Left lung (tissue), 10 donors: ENCODE results near the gene DHRS7C. TPM values are rescaled to one million over a fixed set of nuclear protein-coding genes. Genes with fewer than 3 reads are reported as not detected.

Experiments
- ATAC-seq: fragments of 200-7000 bp; cut with Tn5 transposase; one replicate; pipeline ENCODE4 v1.9.1; 2020; ENCODE audit warnings: moderate library complexity
- DNase-seq, 4 donors: peaks; one replicate each; pipeline ENCODE4 v3.0.0-alpha.2; 2013 to 2020
- H3K27ac ChIP-seq, 2 donors: fragments of 200-600 bp; sonication (generic) in 1 of 2; one replicate each; pipeline versions ENCODE4 v1.5.0 to v1.8.0; 2020 to 2021
- H3K27me3 ChIP-seq, 2 donors: fragments of 200-600 bp; sonication (generic) in 1 of 2; one replicate each; pipeline versions ENCODE4 v1.5.0 to v1.8.0; 2020 to 2021
- H3K36me3 ChIP-seq, 2 donors: fragments of 200-600 bp; sonication (generic) in 1 of 2; one replicate each; pipeline versions ENCODE4 v1.5.0 to v1.8.0; 2020 to 2021
- H3K4me1 ChIP-seq, 2 donors: fragments of 200-600 bp; one replicate each; pipeline ENCODE4 v1.8.0; 2021
- H3K4me3 ChIP-seq, 2 donors: fragments of 200-600 bp; sonication (generic) in 1 of 2; one replicate each; pipeline versions ENCODE4 v1.5.0 to v1.8.0; 2020 to 2021; ENCODE audit warnings: mild to moderate bottlenecking in 1 of 2
- H3K9me3 ChIP-seq, 2 donors: fragments of 200-600 bp; sonication (generic) in 1 of 2; one replicate each; pipeline versions ENCODE4 v1.5.0 to v1.8.0; 2020 to 2021
- CTCF ChIP-seq, 2 donors: fragments of 200-600 bp; sonication (generic) in 1 of 2; IDR thresholded peaks; one replicate each; pipeline versions ENCODE4 v1.5.0 to v1.8.0; 2021; ENCODE audit warnings: antibody characterized with exemption in 2 of 2
- intact Hi-C, 2 donors: fragments of 100-400 bp; cut with DNase I; formaldehyde crosslinking; loops; one replicate each; pipeline versions ENCODE4 v1.11.2 to v1.14.2; 2022
- polyA plus RNA-seq, 6 donors: library from polyadenylated mRNA; unstranded; fragments of 120-200 nt; gene quantifications; one replicate each; pipeline ENCODE4 v1.2.1, GENCODE V29; 2013; ENCODE audit not compliant: insufficient read length in 6 of 6
- total RNA-seq, 2 donors: library from RNA; stranded (reverse); fragmentation: NEBNext Ultra II Directional; extraction: Animal tissue kit (Norgen Biotek cat#: 25700); gene quantifications; one replicate each; pipeline ENCODE4 v1.2.1, GENCODE V29; 2021
- donor health status: DM: no; HTN: yes; CAD: no.
- donor health status: DM: no; HTN: no; CAD: no.

DHRS7C gene
- total and polyA plus RNA-seq, 8 donors = 0.13 TPM; not detected in 7

DNA sequence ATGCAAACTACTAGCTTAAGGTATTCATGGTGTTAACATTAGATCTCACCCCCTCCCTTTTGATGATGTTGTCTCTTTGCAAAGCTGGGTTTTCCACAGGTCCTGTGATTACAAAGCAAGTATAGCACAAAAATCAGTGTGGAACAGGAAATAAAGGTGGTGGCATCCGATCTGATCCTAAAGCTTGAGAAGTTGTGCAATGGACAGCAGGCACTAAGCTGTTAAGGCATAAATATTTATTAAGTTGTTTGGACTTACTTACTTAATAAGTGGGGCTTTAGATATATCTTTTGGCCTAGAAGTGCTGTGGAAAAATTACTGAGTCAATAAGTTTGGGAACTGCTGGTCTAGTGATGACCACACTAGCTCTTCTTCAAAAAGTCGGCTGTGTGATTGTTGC, 39.3 kb upstream of the DHRS7C start:
- Histone ChIP-seq H3K9me3 (no peaks in the 10 kb centered on the region), H3K27me3 (peaks cover 0 to 20% of the 10 kb centered on the region in 2 donors), H3K27ac (no peak overlapping the region), H3K4me1 (no peaks in the 10 kb centered on the region), H3K36me3 (no peaks in the 10 kb centered on the region), H3K4me3 (no peak overlapping the region)
- ATAC-seq = no peak
- TF ChIP-seq CTCF (IDR thresholded peaks at IDR 0.05) = no peak
- intact Hi-C loops = no loop called here
- no peak for DNase-seq

GRCh38 chr17:9829343-9829742, 38.0 kb upstream of the DHRS7C start:
- no peak for TF ChIP-seq CTCF (IDR thresholded peaks at IDR 0.05)
- Histone ChIP-seq H3K9me3 (no peaks in the 10 kb centered on the region), H3K4me1 (no peaks in the 10 kb centered on the region), H3K4me3 (no peak overlapping the region), H3K27ac (no peak overlapping the region), H3K27me3 (peaks cover 0 to 32% of the 10 kb centered on the region in 2 donors), H3K36me3 (no peaks in the 10 kb centered on the region)
- intact Hi-C loops = no loop called here
- no peak for DNase-seq
- ATAC-seq = no peak

GRCh38 chr17:9828296-9829295, 37.2 kb upstream of the DHRS7C start:
- no peaks in the 10 kb centered on the region for H3K36me3 ChIP-seq
- ATAC-seq (no peak), DNase-seq (peak in 1 of 4 donors; percentile 63)
- no peak overlapping the region for H3K4me3 ChIP-seq
- intact Hi-C loops = no loop called here
- TF ChIP-seq CTCF (IDR thresholded peaks at IDR 0.05) = no peak
- H3K4me1 ChIP-seq = no peaks in the 10 kb centered on the region
- H3K27me3 ChIP-seq = peaks cover 0 to 39% of the 10 kb centered on the region in 2 donors
- H3K27ac ChIP-seq = peak overlapping the region in 1 of 2 donors; percentile 1
- H3K9me3 ChIP-seq = no peaks in the 10 kb centered on the region

GRCh38 chr17:9825641-9826150, 34.3 kb upstream of the DHRS7C start, which contains the start of gene GLP2R:
Gene GLP2R (plus strand): TSS chr17:9825924. CDS start chr17:9826064, 140 bp downstream.
- Histone ChIP-seq H3K36me3 (no peaks in the 10 kb centered on the region), H3K27me3 (peaks cover 0 to 41% of the 10 kb centered on the region in 2 donors), H3K27ac (no peak within 1 kb of the TSS), H3K9me3 (no peaks in the 10 kb centered on the region), H3K4me3 (no peak within 1 kb of the TSS), H3K4me1 (no peaks in the 10 kb centered on the region)
- ATAC-seq (no peak), DNase-seq (no peak)
- TF ChIP-seq CTCF (IDR thresholded peaks at IDR 0.05) = no peak
- intact Hi-C loops = no loop called here

DNA sequence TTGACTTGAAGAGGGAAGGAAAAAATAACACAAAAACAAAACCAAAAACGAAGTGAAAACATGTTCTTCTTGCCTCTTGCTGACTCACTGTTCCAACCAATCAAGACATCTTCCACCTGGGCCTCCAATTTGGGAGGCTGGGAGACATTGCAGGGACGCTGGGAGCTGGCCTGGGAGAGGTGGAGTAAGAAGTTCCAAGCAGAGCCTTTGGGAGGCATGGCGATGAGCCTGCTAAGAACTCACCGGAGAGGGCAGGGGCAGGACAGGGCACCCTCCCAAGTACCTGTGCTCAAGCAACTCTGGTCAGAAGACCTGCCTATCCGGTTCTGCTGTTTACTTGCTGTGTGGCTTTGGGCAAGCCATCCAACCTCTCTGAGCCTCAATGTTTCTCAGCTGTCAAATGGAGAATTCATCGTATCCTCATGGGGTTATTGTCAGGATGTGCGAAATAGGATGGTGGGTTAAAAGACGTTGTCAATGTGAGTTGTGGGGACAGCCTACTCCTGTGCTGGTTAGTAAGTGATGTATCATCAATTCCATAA, 33.5 kb upstream of the DHRS7C start:
- DNase-seq = no peak
- TF ChIP-seq CTCF (IDR thresholded peaks at IDR 0.05) = no peak
- H3K27me3 ChIP-seq = peaks cover 0 to 41% of the 10 kb centered on the region in 2 donors
- H3K4me1 ChIP-seq = no peaks in the 10 kb centered on the region
- no peaks in the 10 kb centered on the region for H3K9me3 ChIP-seq
- H3K27ac ChIP-seq = no peak overlapping the region
- intact Hi-C loops = no loop called here
- no peak overlapping the region for H3K4me3 ChIP-seq
- H3K36me3 ChIP-seq = no peaks in the 10 kb centered on the region
- ATAC-seq = no peak
